ENCODE measurements around the gene ADCY1.
A peak's percentile ranks its signal among the peaks of the same experiment; 100 is the strongest.

The ADCY1 gene

DNA sequence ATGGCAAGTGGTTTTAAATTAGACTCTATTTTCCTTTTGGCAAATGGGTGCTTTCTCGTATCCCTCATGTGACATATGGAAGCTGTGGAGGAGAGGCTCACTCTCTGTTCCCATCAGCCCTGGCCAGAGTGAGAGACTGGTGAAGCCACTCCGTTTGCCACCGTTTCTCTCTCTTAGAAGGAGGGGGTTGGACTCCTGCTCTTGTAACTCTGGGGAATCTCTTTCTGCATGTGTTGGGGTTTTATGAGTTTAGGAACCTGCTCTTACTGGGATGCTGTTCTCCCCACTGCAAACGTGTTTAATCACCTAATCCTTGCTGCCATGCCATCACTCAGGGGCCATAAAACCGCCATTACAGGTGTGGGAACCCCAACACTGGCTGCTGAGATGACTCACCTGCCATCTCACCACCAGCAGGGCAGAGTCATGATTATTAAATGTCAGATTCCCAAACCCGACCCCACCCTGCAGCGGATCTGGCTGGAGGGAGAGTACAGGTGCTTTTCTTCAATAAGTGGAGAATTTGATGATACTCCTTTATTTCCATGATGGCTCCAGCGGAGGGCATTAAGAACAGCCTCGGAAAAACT is 103.2 kb downstream of the ADCY1 start:
- no peak for DNase-seq (ENCODE audit: low spot score)

DNA sequence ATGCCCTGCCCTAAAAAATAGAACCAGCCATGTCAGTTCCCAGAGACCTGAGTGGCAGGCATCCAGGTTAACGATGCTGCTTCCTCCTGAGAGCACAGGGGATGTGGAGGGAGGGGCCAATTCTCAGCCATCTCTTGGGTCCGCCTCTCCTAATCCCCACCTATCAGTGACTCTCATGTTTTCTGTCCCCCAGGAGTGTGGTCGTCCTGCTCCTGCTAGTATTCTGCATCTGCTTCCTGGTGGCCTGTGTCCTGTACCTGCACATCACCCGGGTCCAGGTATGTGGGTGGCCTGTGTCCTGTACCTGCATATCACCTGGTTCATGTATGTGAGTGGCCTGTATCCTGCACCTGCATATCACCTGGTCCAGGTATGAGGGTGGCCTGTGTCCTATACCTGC is 105.3 kb downstream of the ADCY1 start:
- no peak for DNase-seq (ENCODE audit: low spot score)

DNA sequence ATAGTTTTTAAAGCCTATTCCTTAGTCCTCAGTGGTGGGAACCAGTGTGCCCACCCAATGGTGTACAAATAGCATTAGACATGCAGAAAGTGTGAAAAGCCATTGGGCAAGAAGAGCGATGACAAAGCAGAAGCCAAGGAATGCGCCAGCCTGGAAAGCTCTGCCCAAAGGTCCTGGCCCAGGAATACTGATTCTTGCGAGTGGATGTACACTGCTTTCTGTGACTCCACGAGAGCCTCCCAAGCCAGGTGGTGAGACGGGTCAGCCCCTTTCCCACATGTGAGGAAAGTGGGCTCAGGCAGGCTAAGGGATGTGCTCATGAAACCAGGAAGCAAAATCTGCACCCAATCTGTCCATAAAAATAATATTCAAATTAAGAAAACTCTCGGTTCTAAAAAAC is 106.6 kb downstream of the ADCY1 start:
- no peak for DNase-seq (ENCODE audit: low spot score)

DNA sequence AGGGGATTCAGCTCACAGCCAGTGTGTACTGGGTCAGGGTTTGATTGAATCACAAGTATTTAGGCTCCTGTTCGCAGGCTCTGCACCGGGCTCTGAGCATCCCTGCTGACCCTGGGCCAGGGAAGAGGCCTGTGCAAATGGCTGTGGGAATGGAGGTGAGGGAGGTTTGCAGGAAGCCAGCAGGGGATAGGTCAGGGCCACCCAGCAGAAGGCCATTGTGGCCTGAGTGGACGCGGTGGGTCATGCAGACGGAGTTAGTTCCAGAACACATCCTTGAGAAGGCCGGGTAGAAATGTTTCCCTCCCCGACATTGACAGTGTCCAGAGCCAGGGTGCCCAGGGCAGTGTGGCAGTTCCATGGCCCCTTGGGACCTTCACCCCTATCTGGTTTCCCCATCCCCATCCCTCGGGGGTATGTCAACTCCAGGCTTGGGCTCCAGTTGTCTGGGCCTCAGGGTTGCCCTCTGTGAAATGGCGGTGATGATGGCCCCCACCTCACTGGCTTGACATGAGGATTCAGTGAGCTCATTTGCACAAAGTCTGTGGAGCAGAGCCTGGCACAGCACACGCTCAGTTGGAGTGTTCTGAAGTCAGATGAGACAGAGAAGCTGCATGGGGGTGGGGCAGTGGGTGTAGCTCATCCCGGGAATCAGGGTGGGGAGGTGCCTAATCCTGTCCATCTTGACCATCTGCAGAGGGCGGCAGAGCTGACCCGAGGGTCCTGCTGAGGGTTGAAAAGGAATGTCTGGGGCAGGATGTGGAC is 107.6 kb downstream of the ADCY1 start:
- peak; percentile 23 for DNase-seq (ENCODE audit: low spot score)

DNA sequence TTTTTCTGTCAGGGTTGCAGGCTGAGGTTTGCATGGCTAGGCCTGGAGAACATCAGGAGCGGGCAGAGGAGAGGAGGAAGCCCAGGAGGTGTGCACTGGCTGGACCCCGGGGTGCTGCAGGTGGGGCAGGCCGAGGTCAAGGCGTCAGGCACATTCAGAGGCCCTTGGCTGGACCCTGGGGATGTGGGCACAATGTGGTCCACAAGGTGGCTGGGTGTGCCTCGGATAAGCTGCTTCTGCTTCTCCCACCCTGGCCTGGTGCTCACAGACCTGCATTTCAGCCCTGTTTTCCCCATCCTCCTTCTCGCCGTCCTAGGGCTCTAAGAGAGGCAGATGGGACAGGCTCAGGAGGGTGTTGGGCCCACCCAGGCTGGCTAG is 108.2 kb downstream of the ADCY1 start:
- no peak for DNase-seq (ENCODE audit: low spot score)

DNA sequence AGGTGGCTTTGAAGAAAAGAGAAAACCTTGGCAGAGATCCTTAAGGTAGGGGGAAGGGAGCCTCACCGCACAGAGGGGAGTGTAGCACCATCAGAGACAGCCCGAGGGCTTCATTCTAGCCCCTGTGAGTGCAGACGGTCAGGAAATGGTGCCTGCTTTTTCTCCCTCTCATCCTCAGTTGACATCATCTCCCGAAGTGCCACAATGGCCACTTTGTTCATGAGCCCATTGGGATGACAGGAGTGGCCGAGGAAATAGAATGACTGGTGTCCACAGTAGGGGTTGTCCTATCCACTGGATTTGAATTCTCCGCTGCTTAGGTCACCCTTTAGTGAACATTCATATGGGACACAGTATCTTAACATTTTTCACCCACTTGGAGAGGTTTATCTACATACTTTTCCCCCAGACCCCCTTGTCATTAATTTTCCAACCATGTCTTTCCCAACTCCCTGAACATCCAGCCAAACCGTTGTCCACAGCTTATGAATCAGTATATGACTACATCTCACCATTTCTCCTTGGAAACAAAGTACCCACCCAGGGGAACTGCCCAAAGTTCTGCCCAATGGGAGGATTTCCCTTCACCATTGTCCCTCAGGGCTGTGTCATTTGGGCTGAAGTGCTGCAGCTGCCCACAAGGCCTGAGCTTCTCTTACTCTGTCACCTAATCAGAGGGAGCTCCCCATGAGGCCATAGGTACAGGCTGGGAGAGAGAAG is 108.8 kb downstream of the ADCY1 start:
- peak; percentile 58 for DNase-seq (ENCODE audit: low spot score)

DNA sequence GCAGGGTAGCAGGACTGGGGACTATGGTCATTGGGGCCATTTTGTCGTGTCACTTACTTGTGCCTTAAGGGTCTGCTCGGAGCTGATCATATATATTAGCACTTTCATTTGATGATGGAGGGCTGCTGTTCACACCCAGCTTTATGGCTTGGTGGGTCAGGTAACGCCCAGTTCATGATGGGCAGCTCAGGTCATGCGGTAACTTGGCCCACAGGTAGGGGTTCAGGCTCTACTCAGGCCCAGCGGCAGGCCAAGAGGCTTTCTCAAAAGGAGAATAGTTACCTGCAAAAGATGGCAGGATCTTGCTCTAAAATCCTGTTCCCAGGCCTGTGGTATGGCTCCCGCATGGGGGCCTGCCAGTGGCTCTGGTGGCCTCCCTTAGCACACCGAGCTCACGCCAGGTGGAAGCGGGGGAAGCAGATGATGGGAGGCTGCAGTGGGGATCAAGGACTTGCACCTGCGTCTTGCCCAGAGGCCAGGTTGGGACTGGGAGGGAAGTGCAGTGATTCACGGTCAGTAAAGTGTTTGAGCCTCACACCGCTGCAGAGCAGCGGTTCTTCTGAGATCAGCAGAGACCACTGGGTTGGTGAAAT is 109.5 kb downstream of the ADCY1 start:
- no peak for DNase-seq (ENCODE audit: low spot score)

DNA sequence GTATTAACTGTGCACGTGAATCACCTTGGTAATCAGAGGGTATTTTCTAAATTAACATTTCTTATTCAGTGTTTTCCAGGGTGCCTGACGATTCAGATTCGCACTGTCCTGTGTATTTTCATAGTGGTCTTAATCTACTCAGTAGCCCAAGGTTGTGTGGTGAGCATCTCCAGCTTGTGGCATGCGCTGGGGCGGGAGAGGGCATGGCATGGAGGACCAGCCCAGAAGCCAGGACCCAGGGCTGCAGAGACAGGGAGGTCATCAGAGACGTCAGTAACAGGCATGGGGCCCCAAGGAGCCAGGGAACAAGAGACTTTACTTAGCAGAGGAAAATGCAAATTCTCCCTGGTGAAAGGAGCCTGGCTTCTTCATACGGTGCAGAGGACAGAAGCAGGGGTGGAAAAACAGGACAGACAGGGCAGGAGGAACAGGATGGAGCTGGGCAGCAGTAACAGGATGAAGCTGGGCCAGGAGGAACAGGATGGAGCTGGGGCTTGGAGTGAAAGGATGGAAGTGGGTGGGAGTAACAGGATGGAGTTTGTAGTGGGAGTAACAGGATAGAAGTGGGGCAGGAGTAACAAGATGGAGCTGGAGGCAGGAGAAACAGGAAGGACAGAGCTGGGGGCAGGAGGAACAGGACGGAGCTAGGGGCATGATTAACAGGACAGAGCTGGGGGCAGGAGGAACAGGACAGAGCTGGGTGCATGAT is 110.9 kb downstream of the ADCY1 start:
- no peak for DNase-seq (ENCODE audit: low spot score)

DNA sequence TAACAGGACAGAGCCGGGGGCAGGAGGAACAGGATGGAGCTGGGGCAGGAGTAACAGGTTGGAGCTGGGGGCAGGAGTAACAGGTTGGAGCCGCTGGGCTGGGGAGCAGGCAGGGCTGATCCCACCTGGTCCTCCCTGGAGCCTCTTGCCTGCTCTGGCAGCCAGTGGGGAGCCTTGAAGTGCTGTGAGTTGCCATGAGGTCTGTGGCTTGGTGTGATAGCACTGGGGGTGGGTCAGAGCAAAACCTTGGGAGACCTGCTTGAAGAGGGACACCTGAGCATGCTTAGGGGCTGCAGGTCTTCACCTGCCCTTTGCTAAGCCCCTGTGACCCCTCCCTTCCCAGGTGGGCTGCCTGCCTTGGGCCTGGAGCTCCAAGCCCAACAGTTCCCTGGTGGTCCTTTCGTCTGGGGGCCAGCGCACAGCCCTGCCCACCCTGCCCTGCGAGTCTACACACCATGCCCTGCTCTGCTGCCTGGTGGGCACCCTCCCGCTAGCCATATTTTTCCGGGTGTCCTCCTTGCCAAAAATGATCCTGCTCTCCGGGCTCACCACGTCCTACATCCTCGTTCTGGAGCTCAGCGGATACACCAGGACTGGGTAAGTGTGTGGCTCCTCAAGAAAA is 111.6 kb downstream of the ADCY1 start:
- DNase-seq (ENCODE audit: low spot score) = no peak

DNA sequence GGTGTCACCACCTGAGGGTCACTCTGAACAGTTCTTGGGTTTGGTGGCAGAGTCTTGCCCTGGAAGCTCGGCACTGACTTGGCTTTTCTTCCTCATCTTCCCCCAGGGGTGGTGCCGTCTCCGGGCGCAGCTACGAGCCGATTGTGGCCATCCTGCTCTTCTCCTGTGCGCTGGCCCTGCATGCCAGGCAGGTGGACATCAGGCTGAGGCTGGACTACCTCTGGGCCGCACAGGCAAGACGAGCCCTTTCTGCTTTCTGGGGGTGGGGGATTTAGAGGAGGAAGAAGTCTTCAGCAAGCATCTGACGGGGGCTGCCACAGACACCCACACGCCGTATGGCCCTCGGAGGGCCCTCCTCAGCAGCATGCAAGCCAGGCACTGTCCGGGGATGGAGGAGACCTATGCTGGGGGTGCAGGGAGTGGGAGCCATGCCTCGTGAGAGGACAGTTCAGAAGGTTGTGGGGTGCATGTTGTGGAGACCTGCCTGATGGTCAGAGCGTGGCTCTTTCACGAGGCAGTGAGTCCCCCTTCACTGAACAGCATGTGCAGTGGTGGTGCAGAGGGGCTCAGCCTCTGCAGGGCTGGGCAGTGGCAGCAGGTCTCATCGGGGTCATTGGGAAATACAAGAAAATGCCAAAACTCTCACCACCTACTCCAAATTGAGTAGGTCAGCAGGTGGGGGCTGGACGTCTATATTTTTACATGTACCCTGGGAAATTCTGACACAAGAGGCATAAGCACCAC is 112.4 kb downstream of the ADCY1 start:
- no peak for DNase-seq (ENCODE audit: low spot score)

DNA sequence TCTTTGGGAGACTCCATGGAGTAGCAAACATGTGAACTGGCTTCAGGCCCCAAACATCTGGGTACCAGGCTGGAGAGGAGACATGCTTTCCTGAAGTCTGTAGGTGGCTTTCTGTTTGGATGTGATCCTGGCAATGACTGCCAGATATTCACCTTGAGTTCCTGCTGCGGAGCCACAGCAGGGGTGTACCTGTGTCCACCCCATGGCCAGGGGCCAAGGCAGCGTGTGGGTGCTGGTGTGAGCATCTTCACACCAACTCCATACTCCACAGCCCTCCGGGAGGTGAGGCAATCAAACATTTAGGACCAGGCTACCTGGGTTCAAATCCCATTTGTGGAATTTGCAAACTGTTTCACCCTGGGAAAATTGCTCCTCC is 113.0 kb downstream of the ADCY1 start:
- DNase-seq (ENCODE audit: low spot score) = no peak

DNA sequence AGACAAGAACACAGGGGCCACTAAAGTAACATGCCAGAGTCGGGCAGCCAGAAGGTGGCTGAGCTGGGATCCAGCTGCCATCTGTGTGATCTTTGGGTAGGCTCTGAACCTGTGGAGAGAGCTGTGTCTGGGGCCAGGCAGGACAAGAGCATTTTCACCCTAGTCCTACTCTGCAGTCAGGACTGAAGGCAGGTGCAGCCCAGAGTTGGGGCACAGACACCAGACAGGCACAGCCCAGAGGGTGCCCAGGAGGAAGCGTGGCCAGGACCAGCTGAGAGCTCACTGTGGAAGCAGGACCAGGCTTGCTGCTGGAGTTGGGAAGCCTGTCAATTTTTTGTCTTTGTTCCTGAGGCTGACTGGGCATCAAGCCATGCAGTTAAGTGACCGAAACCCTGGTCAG is 113.6 kb downstream of the ADCY1 start:
- no peak for DNase-seq (ENCODE audit: low spot score)

DNA sequence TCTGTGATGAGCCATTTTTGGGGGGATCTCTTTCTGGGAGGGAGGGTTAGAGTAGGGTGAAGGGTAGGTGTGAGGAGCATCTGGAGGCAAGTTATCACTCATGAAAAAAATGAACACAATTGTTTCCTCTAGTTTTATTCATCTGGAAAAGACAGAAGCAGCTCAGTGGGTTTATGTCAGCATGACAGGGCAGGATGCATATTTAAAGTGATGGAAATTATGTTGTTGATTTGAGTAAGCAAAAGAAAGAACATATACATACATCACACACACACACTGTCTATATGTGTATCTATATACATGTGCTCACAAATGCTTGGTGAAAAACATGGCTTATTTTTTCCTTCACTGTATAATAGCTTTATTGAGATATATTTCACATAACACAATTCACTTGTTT is 114.2 kb downstream of the ADCY1 start:
- no peak for DNase-seq (ENCODE audit: low spot score)

DNA sequence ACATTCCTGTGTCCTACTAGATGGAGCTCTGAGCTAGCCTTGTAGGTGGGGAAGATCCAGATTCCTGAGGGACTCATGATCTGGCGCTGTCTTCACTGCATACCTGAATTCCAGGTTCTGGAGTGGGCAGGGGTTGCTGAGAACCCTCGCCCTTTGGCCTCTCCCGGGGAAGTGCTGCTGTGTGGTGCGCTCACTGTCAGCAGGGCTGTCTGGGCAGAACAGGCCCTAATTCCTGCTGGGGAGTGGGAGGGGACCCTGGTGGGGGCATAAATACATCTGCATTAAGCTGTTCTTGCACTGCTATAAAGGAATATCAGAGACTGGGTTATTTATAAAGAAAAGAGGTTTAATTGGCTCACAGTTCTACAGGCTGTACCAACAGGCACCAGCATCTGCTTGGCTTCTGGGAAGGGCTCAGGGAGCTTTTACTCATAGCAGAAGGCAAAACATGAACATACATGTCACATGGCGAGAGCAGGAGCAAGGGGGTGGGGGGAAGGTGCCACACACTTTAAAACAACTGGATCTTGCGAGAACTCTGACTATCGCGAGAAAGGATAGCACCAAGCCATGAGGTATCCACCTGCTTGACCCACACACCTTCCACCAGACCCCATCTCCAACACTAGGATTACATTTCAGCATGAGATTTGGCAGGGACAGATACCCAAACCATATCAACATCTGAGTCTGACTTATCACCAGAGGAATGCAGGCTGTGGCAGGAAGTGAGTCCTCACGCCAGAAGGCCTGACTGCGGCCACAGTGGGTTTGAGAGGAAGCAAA is 115.0 kb downstream of the ADCY1 start:
- no peak for DNase-seq (ENCODE audit: low spot score)

DNA sequence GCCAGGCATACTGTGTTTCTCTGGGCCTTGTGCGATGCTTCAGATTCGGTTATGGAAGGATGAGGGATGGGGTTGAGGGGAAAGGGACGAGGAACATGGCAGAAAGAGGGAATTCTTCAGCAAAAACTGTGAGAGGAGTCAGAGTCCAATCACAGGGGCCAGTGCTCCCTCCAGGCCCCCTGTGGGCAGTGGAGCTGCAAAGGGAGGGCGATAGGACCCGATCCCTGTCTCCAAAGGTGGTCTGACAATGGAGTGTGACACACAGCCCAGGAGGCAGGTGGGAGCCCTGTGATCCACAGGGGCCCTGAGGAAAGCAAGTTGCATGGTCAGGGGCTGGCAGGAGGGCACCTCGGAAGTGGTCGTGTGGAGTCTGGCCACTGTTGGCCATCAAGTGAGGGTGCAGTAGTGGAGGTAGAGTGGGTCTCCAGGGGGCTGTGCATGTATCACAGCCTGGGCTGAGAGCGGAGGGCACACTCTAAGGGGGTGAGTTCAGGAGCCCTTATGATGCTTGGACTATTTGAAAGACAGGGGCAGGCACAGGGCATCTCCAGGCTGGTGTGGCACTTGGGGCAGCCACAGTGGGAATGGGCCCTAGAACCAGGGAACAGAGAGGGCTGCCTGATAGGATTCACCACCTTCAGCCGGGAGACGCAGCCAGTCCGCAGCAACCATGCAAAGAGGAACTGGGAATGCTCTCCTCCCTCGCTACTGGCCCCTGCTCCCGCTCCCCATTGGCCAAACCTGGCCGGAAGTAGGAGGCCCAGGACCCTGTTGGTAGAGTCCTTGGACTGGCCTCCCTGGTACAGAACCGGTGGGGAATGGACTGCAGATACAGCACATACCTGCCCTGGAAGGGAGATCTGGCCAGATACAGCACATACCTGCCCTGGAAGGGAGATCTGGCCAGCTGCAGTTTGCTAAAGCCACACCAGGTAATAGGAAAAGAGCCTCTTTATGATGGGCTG is 115.9 kb downstream of the ADCY1 start:
- DNase-seq (ENCODE audit: low spot score) = no peak

DNA sequence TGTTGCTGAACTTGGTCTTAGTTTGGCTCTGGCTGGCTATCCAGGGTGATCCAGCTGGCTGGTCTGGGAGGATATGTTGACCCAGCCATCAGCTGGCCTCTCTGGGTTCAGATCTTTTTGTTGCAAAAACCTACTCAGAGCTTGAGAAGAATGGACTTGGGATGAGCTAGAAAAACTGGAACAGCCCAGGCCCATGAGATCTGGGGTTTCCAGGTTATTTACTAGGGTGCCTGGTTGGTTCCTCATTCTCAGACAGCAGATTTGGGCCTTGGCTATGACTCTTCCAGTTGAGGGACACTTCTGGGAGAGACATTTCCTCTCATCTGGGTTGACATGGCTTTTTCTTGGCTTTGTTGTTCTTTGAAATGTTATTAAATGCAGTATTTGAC is 116.6 kb downstream of the ADCY1 start:
- DNase-seq (ENCODE audit: low spot score) = no peak

DNA sequence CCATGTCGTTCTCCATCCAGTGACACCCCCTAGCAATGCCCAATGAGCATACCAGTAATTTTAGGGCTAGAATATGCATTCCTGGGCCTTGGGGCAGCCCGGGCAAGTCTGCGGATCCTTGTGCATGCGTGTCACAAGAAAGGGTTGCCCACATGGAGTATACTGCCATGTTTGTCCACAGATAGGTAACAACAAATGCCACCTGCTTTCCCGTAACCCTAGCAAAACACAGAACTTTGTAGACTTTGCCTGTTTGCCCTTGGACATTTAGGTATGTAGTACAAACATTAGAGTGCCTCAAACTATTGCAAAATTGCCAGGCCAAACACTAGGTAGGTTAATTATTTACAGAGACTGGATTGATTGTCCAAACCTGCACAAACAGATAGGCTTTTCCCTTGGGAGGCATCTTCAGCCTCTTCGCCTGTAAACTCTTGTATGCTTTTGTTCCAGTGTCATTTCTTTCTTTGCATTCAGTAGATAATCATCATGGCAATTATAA is 117.0 kb downstream of the ADCY1 start:
- no peak for DNase-seq (ENCODE audit: low spot score)

DNA sequence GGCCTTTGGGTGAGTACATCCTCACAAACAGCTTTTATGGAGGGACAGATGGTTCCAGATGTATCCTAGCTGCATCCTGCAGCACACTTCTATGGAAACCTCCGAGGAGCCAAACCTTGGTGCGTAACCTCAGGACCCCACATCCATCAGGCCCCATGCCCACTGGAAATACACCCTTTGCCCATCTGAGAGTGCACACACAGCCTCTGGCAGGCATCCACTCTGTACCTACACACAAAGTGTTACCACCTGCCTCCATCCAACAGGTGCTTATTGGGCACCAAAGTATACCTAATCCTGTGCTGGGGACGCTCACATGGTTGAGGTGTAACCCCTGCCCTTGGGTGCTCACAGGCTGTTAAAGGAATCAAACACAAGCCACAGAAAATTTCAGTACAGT is 117.9 kb downstream of the ADCY1 start:
- no peak for DNase-seq (ENCODE audit: low spot score)
